Spinal cord (tissue), 10 donors: ENCODE results near the gene STYK1. TPM values are rescaled to one million over a fixed set of nuclear protein-coding genes. Genes with fewer than 3 reads are reported as not detected.

Experiments
- DNase-seq, 6 donors: peaks; one replicate each; pipeline versions ENCODE4 v3.0.0 to v3.0.0-alpha.2; 2013 to 2015; ENCODE audit warnings: low spot score in 6 of 6, low read depth in 4 of 6
- H3K27ac ChIP-seq: one replicate; pipeline ENCODE4 v1.5.1; 2013; ENCODE audit warnings: low read depth, low read length, control low read depth
- H3K27me3 ChIP-seq: one replicate; pipeline ENCODE4 v1.6.1; 2013; ENCODE audit warnings: low read length; ENCODE audit not compliant: control insufficient read depth, insufficient read depth
- H3K36me3 ChIP-seq: one replicate; pipeline ENCODE4 v1.6.1; 2013; ENCODE audit warnings: low read length; ENCODE audit not compliant: control insufficient read depth, insufficient read depth
- H3K4me1 ChIP-seq: one replicate; pipeline ENCODE4 v1.6.1; 2013; ENCODE audit warnings: low read length; ENCODE audit not compliant: control insufficient read depth, insufficient read depth
- H3K4me3 ChIP-seq: one replicate; pipeline ENCODE4 v1.5.1; 2013; ENCODE audit warnings: low read depth, low read length, control low read depth
- H3K9me3 ChIP-seq: one replicate; pipeline ENCODE4 v1.6.1; 2013; ENCODE audit warnings: low read length; ENCODE audit not compliant: control insufficient read depth, insufficient read depth
- WGBS: methylation state at CpG from one replicate; pipeline ENCODE4 v1.1.5; 2013; ENCODE audit warnings: missing lambda C conversion rate; ENCODE audit not compliant: insufficient coverage; 5-methylcytosine and 5-hydroxymethylcytosine counted together
- polyA plus RNA-seq, 2 donors: library from polyadenylated mRNA; unstranded; fragments of 120-200 nt; gene quantifications; one replicate each; pipeline ENCODE4 v1.2.1, GENCODE V29; 2013; ENCODE audit not compliant: insufficient read length in 2 of 2
- total RNA-seq, 2 donors: library from RNA; depleted of rRNA in 1 of 2; stranded (reverse); fragments of 120-200 nt in 1 of 2; fragments of >200 nt in 1 of 2; gene quantifications; one replicate each; pipeline versions ENCODE4 v1.2.3 to v1.2.4, GENCODE V29; 2013 to 2014
- donor health status: healthy.

The STYK1 gene
- total and polyA plus RNA-seq, 4 donors = 3.0 to 11.2 (median 6.3) TPM

- Histone ChIP-seq H3K4me1 (no peaks in the 10 kb centered on the region), H3K9me3 (no peaks in the 10 kb centered on the region), H3K27ac (no peak overlapping the region), H3K36me3 (peaks cover 2% of the 10 kb centered on the region), H3K27me3 (no peaks in the 10 kb centered on the region), H3K4me3 (no peak overlapping the region)
- WGBS = 100% methylated on average over 1 of the region's 2 CpGs
- DNase-seq = no peak
Measured at GRCh38 chr12:10697156-10697555, 23.3 kb upstream of the STYK1 start.

- Histone ChIP-seq H3K36me3 (no peaks in the 10 kb centered on the region), H3K9me3 (no peaks in the 10 kb centered on the region), H3K27ac (no peak overlapping the region), H3K4me3 (no peak overlapping the region), H3K27me3 (no peaks in the 10 kb centered on the region), H3K4me1 (no peaks in the 10 kb centered on the region)
- DNase-seq = no peak
- WGBS = 100% methylated on average over 1 of the region's 2 CpGs
Measured at GRCh38 chr12:10690906-10691305, 17.1 kb upstream of the STYK1 start.

GRCh38 chr12:10689146-10689545, 15.3 kb upstream of the STYK1 start:
- no peaks in the 10 kb centered on the region for H3K27me3 ChIP-seq
- no peak for DNase-seq
- H3K4me1 ChIP-seq = no peaks in the 10 kb centered on the region
- no peak overlapping the region for H3K4me3 ChIP-seq
- H3K36me3 ChIP-seq = no peaks in the 10 kb centered on the region
- 75% methylated on average over 1 of the region's 2 CpGs for WGBS
- H3K9me3 ChIP-seq = no peaks in the 10 kb centered on the region
- H3K27ac ChIP-seq = no peak overlapping the region

- Histone ChIP-seq H3K9me3 (no peaks in the 10 kb centered on the region), H3K27me3 (no peaks in the 10 kb centered on the region), H3K27ac (no peak overlapping the region), H3K4me1 (no peaks in the 10 kb centered on the region), H3K36me3 (no peaks in the 10 kb centered on the region), H3K4me3 (no peak overlapping the region)
- no peak for DNase-seq
- no CpG with 5 or more reads among the region's 1 CpG for WGBS
Measured at GRCh38 chr12:10688042-10688441, 14.2 kb upstream of the STYK1 start.

GRCh38 chr12:10672231-10672868, 1.5 kb downstream of the STYK1 start:
- Histone ChIP-seq H3K36me3 (no peaks in the 10 kb centered on the region), H3K27ac (no peak overlapping the region), H3K4me1 (peaks cover 9% of the 10 kb centered on the region), H3K9me3 (no peaks in the 10 kb centered on the region), H3K4me3 (no peak overlapping the region), H3K27me3 (peaks cover 12% of the 10 kb centered on the region)
- 94% methylated on average over 7 of the region's 15 CpGs for WGBS
- no peak for DNase-seq

- H3K27me3 ChIP-seq = peaks cover 9% of the 10 kb centered on the region
- no peak overlapping the region for H3K27ac ChIP-seq
- H3K4me1 ChIP-seq = peaks cover 9% of the 10 kb centered on the region
- WGBS = no CpG with 5 or more reads among the region's 1 CpG
- H3K36me3 ChIP-seq = no peaks in the 10 kb centered on the region
- H3K4me3 ChIP-seq = no peak overlapping the region
- no peaks in the 10 kb centered on the region for H3K9me3 ChIP-seq
- no peak for DNase-seq
Measured at GRCh38 chr12:10669533-10669932, 4.3 kb downstream of the STYK1 start.

GRCh38 chr12:10668526-10668925, 5.3 kb downstream of the STYK1 start:
- 100% methylated on average over 2 of the region's 5 CpGs for WGBS
- H3K4me1 ChIP-seq = peaks cover under 1% of the 10 kb centered on the region
- H3K27ac ChIP-seq = no peak overlapping the region
- no peaks in the 10 kb centered on the region for H3K36me3 ChIP-seq
- no peak overlapping the region for H3K4me3 ChIP-seq
- DNase-seq = no peak
- H3K9me3 ChIP-seq = no peaks in the 10 kb centered on the region
- H3K27me3 ChIP-seq = peaks cover 2% of the 10 kb centered on the region

- WGBS = 100% methylated on average over 1 of the region's 1 CpG
Measured at GRCh38 chr12:10667581-10667980, 6.3 kb downstream of the STYK1 start.

GRCh38 chr12:10664499-10664898, 9.4 kb downstream of the STYK1 start:
- Histone ChIP-seq H3K4me1 (no peaks in the 10 kb centered on the region), H3K36me3 (no peaks in the 10 kb centered on the region), H3K4me3 (no peak overlapping the region), H3K27me3 (no peaks in the 10 kb centered on the region), H3K9me3 (no peaks in the 10 kb centered on the region), H3K27ac (no peak overlapping the region)
- no peak for DNase-seq
- WGBS = no CpG with 5 or more reads among the region's 2 CpGs

More at GRCh38 chr12:10667581-10667980, 6.3 kb downstream of the STYK1 start:
- no peaks in the 10 kb centered on the region for H3K9me3 ChIP-seq
- no peaks in the 10 kb centered on the region for H3K4me1 ChIP-seq
- H3K27me3 ChIP-seq = no peaks in the 10 kb centered on the region
- no peak overlapping the region for H3K4me3 ChIP-seq
- DNase-seq = no peak
- no peak overlapping the region for H3K27ac ChIP-seq
- no peaks in the 10 kb centered on the region for H3K36me3 ChIP-seq

GRCh38 chr12:10663869-10664268, 10.0 kb downstream of the STYK1 start:
- no peak for DNase-seq
- Histone ChIP-seq H3K36me3 (no peaks in the 10 kb centered on the region), H3K4me3 (no peak overlapping the region), H3K4me1 (no peaks in the 10 kb centered on the region), H3K27ac (no peak overlapping the region), H3K27me3 (no peaks in the 10 kb centered on the region), H3K9me3 (no peaks in the 10 kb centered on the region)
- 100% methylated on average over 2 of the region's 3 CpGs for WGBS
